Measurements from ENCODE around the gene NEMP2.

Gene NEMP2

DNA sequence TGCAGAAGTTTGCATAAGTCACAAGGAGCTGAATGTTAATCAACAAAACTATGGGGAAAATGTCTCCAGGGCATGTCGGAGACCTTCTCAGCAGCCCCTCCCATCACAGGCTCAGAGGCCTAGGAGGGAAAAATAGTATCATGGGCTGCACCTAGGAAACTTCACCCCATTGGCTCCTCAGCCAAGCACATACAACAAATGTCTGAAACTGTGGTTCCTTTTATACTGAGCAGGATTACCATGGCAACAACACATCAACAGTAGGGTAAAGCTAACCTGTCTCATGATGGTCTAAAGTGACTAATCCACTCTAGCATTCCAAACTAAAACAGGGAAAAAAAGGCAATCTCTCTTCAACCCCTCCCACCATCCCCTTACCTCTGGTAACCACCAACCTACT lies 3.2 kb upstream of the NEMP2 start:
- Histone ChIP-seq H3K4me2 (ENCODE audit: low read length) (no peak overlapping the region), H3K23ac (ENCODE audit: low read length) (no peak overlapping the region), H3K27me3 (ENCODE audit: insufficient read depth, low read length) (no peaks in the 10 kb centered on the region), H2AK5ac (ENCODE audit: low read length) (no peak overlapping the region), H3K9ac (ENCODE audit: low read length) (no peak overlapping the region), H3K27ac (ENCODE audit: low read depth, low read length) (no peak overlapping the region), H4K12ac (ENCODE audit: low read depth, low read length) (no peak overlapping the region), H3K79me1 (ENCODE audit: low read length) (peaks cover 13% of the 10 kb centered on the region), H3K4ac (ENCODE audit: low read depth, low read length) (no peak overlapping the region), H4K8ac (ENCODE audit: low read depth, low read length) (no peak overlapping the region), H2BK12ac (ENCODE audit: low read length) (no peak overlapping the region), H2BK120ac (ENCODE audit: insufficient read depth, low read length, poor library complexity) (no peak overlapping the region), H3K9me3 (ENCODE audit: insufficient read depth, low read depth, low read length) (peaks cover 3% of the 10 kb centered on the region), H3K4me1 (ENCODE audit: control insufficient read depth in 1 of 2, insufficient read depth in 2 of 2, low read length in 2 of 2) (peaks cover 4 to 5% of the 10 kb centered on the region in 2 experiments), H3K36me3 (ENCODE audit: control insufficient read depth in 1 of 2, insufficient read depth in 2 of 2, low read length in 2 of 2) (peaks cover 0 to 2% of the 10 kb centered on the region in 2 experiments), H3K18ac (ENCODE audit: low read length) (no peak overlapping the region), H2BK5ac (ENCODE audit: low read depth, low read length, poor library complexity) (no peak overlapping the region), H4K91ac (ENCODE audit: low read depth, low read length) (no peak overlapping the region), H3K14ac (ENCODE audit: low read length) (no peak overlapping the region), H3K4me3 (ENCODE audit: low read depth, low read length) (no peak overlapping the region), H2AFZ (ENCODE audit: insufficient read depth, low read length, poor library complexity) (no peak overlapping the region), H3K79me2 (ENCODE audit: control insufficient read depth, insufficient read depth, low read length, poor library complexity) (peaks cover 9% of the 10 kb centered on the region)
- DNase-seq: peak; percentile 70 to 83
- no CpG with 5 or more reads among the region's 1 CpG for WGBS (ENCODE audit: extremely low coverage, insufficient coverage, insufficient read length)

DNA sequence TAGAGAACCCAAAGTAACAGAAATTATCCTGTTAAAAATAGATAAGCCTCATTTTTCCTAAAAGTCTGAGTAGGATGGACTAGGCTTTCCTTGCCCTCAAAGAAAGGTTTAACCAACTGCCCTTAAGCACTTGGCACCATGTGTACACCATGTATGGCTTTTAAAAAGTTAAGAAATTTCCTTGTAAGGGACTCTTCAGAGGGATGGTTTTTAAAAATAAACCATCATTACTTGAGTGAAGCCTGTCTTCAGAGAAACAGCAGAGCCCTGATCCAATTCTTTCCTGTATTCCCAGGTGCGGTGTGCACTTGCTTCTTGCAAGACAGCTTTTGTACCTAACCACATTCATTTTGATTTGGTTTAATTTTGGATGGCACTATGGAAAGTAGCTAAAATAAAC lies 1.1 kb upstream of the NEMP2 start:
- no peak overlapping the region for H4K8ac ChIP-seq (ENCODE audit: low read depth, low read length)
- peaks cover 6 to 7% of the 10 kb centered on the region in 2 experiments for H3K4me1 ChIP-seq (ENCODE audit: control insufficient read depth in 1 of 2, insufficient read depth in 2 of 2, low read length in 2 of 2)
- H2AK5ac ChIP-seq (ENCODE audit: low read length): no peak overlapping the region
- no peak overlapping the region for H3K14ac ChIP-seq (ENCODE audit: low read length)
- H2BK120ac ChIP-seq (ENCODE audit: insufficient read depth, low read length, poor library complexity): no peak overlapping the region
- H2AFZ ChIP-seq (ENCODE audit: insufficient read depth, low read length, poor library complexity): no peak overlapping the region
- H3K18ac ChIP-seq (ENCODE audit: low read length): no peak overlapping the region
- H3K4me2 ChIP-seq (ENCODE audit: low read length): no peak overlapping the region
- H3K9ac ChIP-seq (ENCODE audit: low read length): no peak overlapping the region
- H4K91ac ChIP-seq (ENCODE audit: low read depth, low read length): no peak overlapping the region
- H3K27me3 ChIP-seq (ENCODE audit: insufficient read depth, low read length): no peaks in the 10 kb centered on the region
- no peak overlapping the region for H3K4ac ChIP-seq (ENCODE audit: low read depth, low read length)
- no peak overlapping the region for H3K4me3 ChIP-seq (ENCODE audit: low read depth, low read length)
- no peak overlapping the region for H2BK5ac ChIP-seq (ENCODE audit: low read depth, low read length, poor library complexity)
- H4K12ac ChIP-seq (ENCODE audit: low read depth, low read length): no peak overlapping the region
- H3K27ac ChIP-seq (ENCODE audit: low read depth, low read length): no peak overlapping the region
- peaks cover 0 to 2% of the 10 kb centered on the region in 2 experiments for H3K36me3 ChIP-seq (ENCODE audit: control insufficient read depth in 1 of 2, insufficient read depth in 2 of 2, low read length in 2 of 2)
- H3K79me1 ChIP-seq (ENCODE audit: low read length): peaks cover 13% of the 10 kb centered on the region
- no CpG with 5 or more reads among the region's 1 CpG for WGBS (ENCODE audit: extremely low coverage, insufficient coverage, insufficient read length)
- peaks cover 9% of the 10 kb centered on the region for H3K79me2 ChIP-seq (ENCODE audit: control insufficient read depth, insufficient read depth, low read length, poor library complexity)
- no peak overlapping the region for H2BK12ac ChIP-seq (ENCODE audit: low read length)
- no peak for DNase-seq
- no peak overlapping the region for H3K23ac ChIP-seq (ENCODE audit: low read length)
- peaks cover 3% of the 10 kb centered on the region for H3K9me3 ChIP-seq (ENCODE audit: insufficient read depth, low read depth, low read length)

- H2BK120ac ChIP-seq (ENCODE audit: insufficient read depth, low read length, poor library complexity): no peak overlapping the region
- peak overlapping the region; percentile 62 for H2AFZ ChIP-seq (ENCODE audit: insufficient read depth, low read length, poor library complexity)
- no peak for DNase-seq
- no peaks in the 10 kb centered on the region for H3K9me3 ChIP-seq (ENCODE audit: insufficient read depth, low read depth, low read length)
- H3K4me2 ChIP-seq (ENCODE audit: low read length): peak overlapping the region; percentile 75
- WGBS (ENCODE audit: extremely low coverage, insufficient coverage, insufficient read length): no CpG with 5 or more reads among the region's 7 CpGs
- H3K27ac ChIP-seq (ENCODE audit: low read depth, low read length): peak overlapping the region; percentile 84
- H4K8ac ChIP-seq (ENCODE audit: low read depth, low read length): peak overlapping the region; percentile 96
- H3K36me3 ChIP-seq (ENCODE audit: control insufficient read depth in 1 of 2, insufficient read depth in 2 of 2, low read length in 2 of 2): no peaks in the 10 kb centered on the region
- no peak overlapping the region for H4K91ac ChIP-seq (ENCODE audit: low read depth, low read length)
- H2BK5ac ChIP-seq (ENCODE audit: low read depth, low read length, poor library complexity): peak overlapping the region; percentile 70
- no peak overlapping the region for H3K18ac ChIP-seq (ENCODE audit: low read length)
- H3K23ac ChIP-seq (ENCODE audit: low read length): no peak overlapping the region
- H3K4me1 ChIP-seq (ENCODE audit: control insufficient read depth in 1 of 2, insufficient read depth in 2 of 2, low read length in 2 of 2): peaks cover 7 to 11% of the 10 kb centered on the region in 2 experiments
- H3K4me3 ChIP-seq (ENCODE audit: low read depth, low read length): peak overlapping the region; percentile 84
- no peak overlapping the region for H3K4ac ChIP-seq (ENCODE audit: low read depth, low read length)
- peak overlapping the region; percentile 62 for H3K14ac ChIP-seq (ENCODE audit: low read length)
- peaks cover 13% of the 10 kb centered on the region for H3K79me1 ChIP-seq (ENCODE audit: low read length)
- peak overlapping the region; percentile 78 for H4K12ac ChIP-seq (ENCODE audit: low read depth, low read length)
- H3K79me2 ChIP-seq (ENCODE audit: control insufficient read depth, insufficient read depth, low read length, poor library complexity): peaks cover 9% of the 10 kb centered on the region
- H3K27me3 ChIP-seq (ENCODE audit: insufficient read depth, low read length): no peaks in the 10 kb centered on the region
- H2AK5ac ChIP-seq (ENCODE audit: low read length): no peak overlapping the region
- no peak overlapping the region for H2BK12ac ChIP-seq (ENCODE audit: low read length)
- H3K9ac ChIP-seq (ENCODE audit: low read length): no peak overlapping the region
These were observed 558 bp upstream of the NEMP2 start for GRCh38 chr2:190535121-190535439.

- Histone ChIP-seq H3K4ac (ENCODE audit: low read depth, low read length) (peak overlapping the region; percentile 39), H2AK5ac (ENCODE audit: low read length) (peak overlapping the region; percentile 42), H3K4me2 (ENCODE audit: low read length) (peak overlapping the region; percentile 75), H3K79me2 (ENCODE audit: control insufficient read depth, insufficient read depth, low read length, poor library complexity) (peaks cover 9% of the 10 kb centered on the region), H3K23ac (ENCODE audit: low read length) (no peak overlapping the region), H2BK12ac (ENCODE audit: low read length) (peak overlapping the region; percentile 76), H3K79me1 (ENCODE audit: low read length) (peaks cover 13% of the 10 kb centered on the region), H4K91ac (ENCODE audit: low read depth, low read length) (peak overlapping the region; percentile 89), H2AFZ (ENCODE audit: insufficient read depth, low read length, poor library complexity) (peak overlapping the region; percentile 62), H3K4me1 (ENCODE audit: control insufficient read depth in 1 of 2, insufficient read depth in 2 of 2, low read length in 2 of 2) (peaks cover 12 to 16% of the 10 kb centered on the region in 2 experiments), H3K9ac (ENCODE audit: low read length) (peak overlapping the region; percentile 73), H3K4me3 (ENCODE audit: low read depth, low read length) (peak overlapping the region; percentile 84), H3K36me3 (ENCODE audit: control insufficient read depth in 1 of 2, insufficient read depth in 2 of 2, low read length in 2 of 2) (no peaks in the 10 kb centered on the region), H4K8ac (ENCODE audit: low read depth, low read length) (peak overlapping the region; percentile 96), H3K14ac (ENCODE audit: low read length) (peak overlapping the region; percentile 62), H3K27ac (ENCODE audit: low read depth, low read length) (peak overlapping the region; percentile 84), H2BK5ac (ENCODE audit: low read depth, low read length, poor library complexity) (peak overlapping the region; percentile 70), H3K18ac (ENCODE audit: low read length) (peak overlapping the region; percentile 77), H3K9me3 (ENCODE audit: insufficient read depth, low read depth, low read length) (no peaks in the 10 kb centered on the region), H4K12ac (ENCODE audit: low read depth, low read length) (peak overlapping the region; percentile 78), H2BK120ac (ENCODE audit: insufficient read depth, low read length, poor library complexity) (peak overlapping the region; percentile 91), H3K27me3 (ENCODE audit: insufficient read depth, low read length) (no peaks in the 10 kb centered on the region)
- no CpG with 5 or more reads among the region's 13 CpGs for WGBS (ENCODE audit: extremely low coverage, insufficient coverage, insufficient read length)
- peak; percentile 29 to 66 for DNase-seq
These were observed 583 bp downstream of the NEMP2 start for GRCh38 chr2:190533968-190534309.
